H9 (cell line): ENCODE results near the gene NUDT3. TPM values are rescaled to one million over a fixed set of nuclear protein-coding genes. Genes with fewer than 3 reads are reported as not detected.

Experiments used
- DNase-seq: peaks from one replicate; pipeline ENCODE4 v3.0.0-alpha.2; 2017
- H2AFZ ChIP-seq: one replicate; pipeline ENCODE4 v1.6.1; 2013; ENCODE audit warnings: mild to moderate bottlenecking, low read length, control low read depth, moderate library complexity
- H2AK5ac ChIP-seq: 2 replicates; pipeline ENCODE4 v1.6.1; 2013; ENCODE audit warnings: low read length, control low read depth, mixed read lengths; ENCODE audit not compliant: insufficient read length
- H2BK120ac ChIP-seq: one replicate; pipeline ENCODE4 v1.6.1; 2013; ENCODE audit warnings: low read depth, mild to moderate bottlenecking, low read length, control low read depth, inconsistent platforms; ENCODE audit not compliant: poor library complexity, severe bottlenecking
- H2BK12ac ChIP-seq: 2 replicates; pipeline ENCODE4 v1.6.1; 2013; ENCODE audit warnings: low read length, control low read depth, mixed read lengths, low read depth; ENCODE audit not compliant: insufficient read length
- H2BK15ac ChIP-seq: 2 replicates; pipeline ENCODE4 v1.6.1; 2013; ENCODE audit warnings: low read depth, low read length, control low read depth
- H2BK20ac ChIP-seq: one replicate; pipeline ENCODE4 v1.6.1; 2013; ENCODE audit warnings: low read depth, mild to moderate bottlenecking, low read length, control low read depth, inconsistent platforms; ENCODE audit not compliant: poor library complexity, severe bottlenecking
- H2BK5ac ChIP-seq: 2 replicates; pipeline ENCODE4 v1.6.1; 2013; ENCODE audit warnings: low read length, control low read depth, mixed read lengths; ENCODE audit not compliant: insufficient read length
- H3K14ac ChIP-seq: 2 replicates; pipeline ENCODE4 v1.6.1; 2013; ENCODE audit warnings: low read length, control low read depth; ENCODE audit not compliant: insufficient read depth
- H3K18ac ChIP-seq: 2 replicates; pipeline ENCODE4 v1.6.1; 2013; ENCODE audit warnings: low read depth, mild to moderate bottlenecking, mixed read lengths, low read length, control low read depth; ENCODE audit not compliant: insufficient read length
- H3K23ac ChIP-seq: 2 replicates; pipeline ENCODE4 v1.6.1; 2013; ENCODE audit warnings: low read length, control low read depth, mixed read lengths, low read depth; ENCODE audit not compliant: insufficient read length
- H3K23me2 ChIP-seq: 2 replicates; pipeline ENCODE4 v1.6.1; 2013; ENCODE audit warnings: low read depth, mild to moderate bottlenecking, mixed read lengths, low read length, control low read depth; ENCODE audit not compliant: insufficient read length, poor library complexity, severe bottlenecking
- H3K27ac ChIP-seq: 2 replicates; pipeline ENCODE4 v1.5.1; 2013; ENCODE audit warnings: low read length, control low read depth, mixed read lengths, low read depth; ENCODE audit not compliant: insufficient read length
- H3K27me3 ChIP-seq: 2 replicates; pipeline ENCODE4 v1.6.1; 2013; ENCODE audit warnings: low read length, control low read depth, inconsistent platforms; ENCODE audit not compliant: insufficient read depth
- H3K4ac ChIP-seq: 2 replicates; pipeline ENCODE4 v1.6.1; 2013; ENCODE audit warnings: low read depth, mild to moderate bottlenecking, control low read depth, inconsistent platforms, low read length, moderate library complexity
- H3K4me1 ChIP-seq: 2 replicates; pipeline ENCODE4 v1.6.1; 2013; ENCODE audit warnings: low read length, control low read depth, inconsistent platforms; ENCODE audit not compliant: insufficient read depth
- H3K4me2 ChIP-seq: 2 replicates; pipeline ENCODE4 v1.6.1; 2013; ENCODE audit warnings: low read length, control low read depth, mixed read lengths; ENCODE audit not compliant: insufficient read length, insufficient read depth
- H3K56ac ChIP-seq: 2 replicates; pipeline ENCODE4 v1.6.1; 2013; ENCODE audit warnings: low read depth, mild to moderate bottlenecking, mixed read lengths, low read length, control low read depth; ENCODE audit not compliant: insufficient read length
- H3K79me1 ChIP-seq: 2 replicates; pipeline ENCODE4 v1.6.1; 2013; ENCODE audit warnings: low read depth, mild to moderate bottlenecking, moderate library complexity, low read length, control low read depth, inconsistent platforms; ENCODE audit not compliant: insufficient read depth, poor library complexity, severe bottlenecking
- H3K79me2 ChIP-seq: 2 replicates; pipeline ENCODE4 v1.6.1; 2013; ENCODE audit warnings: low read length, control low read depth, inconsistent platforms; ENCODE audit not compliant: insufficient read depth
- H3K9ac ChIP-seq: 2 replicates; pipeline ENCODE4 v1.6.1; 2013; ENCODE audit warnings: low read length, control low read depth, mixed read lengths; ENCODE audit not compliant: insufficient read length; ENCODE audit errors: extremely low read depth
- H3K9me3 ChIP-seq: one replicate; pipeline ENCODE4 v1.6.1; 2013; ENCODE audit warnings: low read depth, low read length, inconsistent platforms; ENCODE audit not compliant: control insufficient read depth
- H3T11ph ChIP-seq: one replicate; pipeline ENCODE4 v1.6.1; 2013; ENCODE audit warnings: mild to moderate bottlenecking, low read length, control low read depth, inconsistent platforms
- H4K20me1 ChIP-seq: one replicate; pipeline ENCODE4 v1.6.1; 2013; ENCODE audit not compliant: control insufficient read depth, insufficient read length, insufficient read depth
- H4K5ac ChIP-seq: 2 replicates; pipeline ENCODE4 v1.6.1; 2013; ENCODE audit warnings: low read depth, mild to moderate bottlenecking, mixed read lengths, low read length, control low read depth; ENCODE audit not compliant: insufficient read length
- H4K8ac ChIP-seq: replicated peaks from 2 replicates; pipeline ENCODE4 v1.6.1; 2013; ENCODE audit warnings: low read length, control low read depth, mixed read lengths, low read depth; ENCODE audit not compliant: insufficient read length
- H4K91ac ChIP-seq: 2 replicates; pipeline ENCODE4 v1.6.1; 2013; ENCODE audit warnings: low read depth, mild to moderate bottlenecking, moderate library complexity, mixed read lengths, low read length, control low read depth; ENCODE audit not compliant: insufficient read length
- H3K27ac Mint-ChIP-seq, 3 experiments: 2 replicates in 2 of 3; 3 replicates in 1 of 3; pipeline ENCODE4 v1.8.0; 2020 to 2021; ENCODE audit warnings: mixed read lengths in 3 of 3, mild to moderate bottlenecking in 1 of 3, moderate library complexity in 1 of 3
- H3K27me3 Mint-ChIP-seq: 2 replicates; pipeline ENCODE4 v1.8.0; 2021; ENCODE audit warnings: low read depth, mild to moderate bottlenecking, moderate library complexity, mixed read lengths
- H3K36me3 Mint-ChIP-seq, 3 experiments: 2 replicates in 2 of 3; 3 replicates in 1 of 3; pipeline ENCODE4 v1.8.0; 2020 to 2021; ENCODE audit warnings: low read depth in 3 of 3, mixed read lengths in 3 of 3; ENCODE audit not compliant: insufficient read depth in 1 of 3
- H3K4me1 Mint-ChIP-seq, 2 experiments: 2 replicates each; pipeline ENCODE4 v1.8.0; 2020; ENCODE audit warnings: mixed read lengths in 2 of 2
- H3K4me3 Mint-ChIP-seq, 2 experiments: 2 replicates in 1 of 2; 3 replicates in 1 of 2; pipeline ENCODE4 v1.8.0; 2020 to 2021; ENCODE audit warnings: mild to moderate bottlenecking in 2 of 2, mixed read lengths in 2 of 2, moderate library complexity in 1 of 2
- H3K9me3 Mint-ChIP-seq, 2 experiments: 2 replicates in 1 of 2; 3 replicates in 1 of 2; pipeline ENCODE4 v1.8.0; 2020; ENCODE audit warnings: mild to moderate bottlenecking in 2 of 2, mixed read lengths in 2 of 2, moderate library complexity in 1 of 2
- CTCF ChIP-seq: fragments of 200-600 bp; sonication (generic); conservative IDR thresholded peaks from 3 replicates; pipeline ENCODE4 v1.8.0; 2021; ENCODE audit warnings: antibody characterized with exemption, mild to moderate bottlenecking
- WGBS: extraction: QIAGEN DNeasy Blood & Tissue Kit; methylation state at CpG from one replicate; pipeline ENCODE4 v1.1.7; 2013; ENCODE audit warnings: missing lambda C conversion rate, low lambda C conversion rate, mixed read lengths; ENCODE audit not compliant: insufficient read length; ENCODE audit errors: extremely low coverage; 5-methylcytosine and 5-hydroxymethylcytosine counted together
- total RNA-seq: library from RNA; stranded (reverse); gene quantifications from 2 replicates; pipeline ENCODE4 v1.2.1, GENCODE V29; 2021

Gene NUDT3
- total RNA-seq, 1 experiment from 2014 or later: 23.6 TPM

GRCh38 chr6:34274129-34274528 is 118.3 kb downstream of the NUDT3 start:
- no peak overlapping the region for H3K27ac Mint-ChIP-seq
- Histone ChIP-seq H3K27ac (no peak overlapping the region), H3T11ph (no peak overlapping the region)

More at GRCh38 chr6:34274129-34274528, 118.3 kb downstream of the NUDT3 start:
- H3K79me1 ChIP-seq: no peaks in the 10 kb centered on the region
- H3K4ac ChIP-seq: no peak overlapping the region
- H3K9me3 ChIP-seq: no peaks in the 10 kb centered on the region
- no peak overlapping the region for H2BK120ac ChIP-seq
- no peaks in the 10 kb centered on the region for H3K27me3 ChIP-seq
- no peaks in the 10 kb centered on the region; a peak in 1 of 5 replicates for H3K9me3 Mint-ChIP-seq
- no peak for DNase-seq
- no peak overlapping the region for H3K9ac ChIP-seq
- no peak overlapping the region for H4K5ac ChIP-seq
- peaks cover 5 to 7% of the 10 kb centered on the region in 2 experiments for H3K4me1 Mint-ChIP-seq
- H3K23ac ChIP-seq: no peak overlapping the region
- H3K56ac ChIP-seq: no peak overlapping the region
- no peak overlapping the region for H2BK5ac ChIP-seq
- no peaks in the 10 kb centered on the region for H3K23me2 ChIP-seq
- no peak overlapping the region for H2BK20ac ChIP-seq
- H2BK12ac ChIP-seq: no peak overlapping the region
- no peak overlapping the region for H3K4me3 Mint-ChIP-seq
- H3K18ac ChIP-seq: no peak overlapping the region
- no peaks in the 10 kb centered on the region for H4K20me1 ChIP-seq
- no peak overlapping the region for H2AFZ ChIP-seq
- no peaks in the 10 kb centered on the region for H3K27me3 Mint-ChIP-seq
- no peak overlapping the region for H4K8ac ChIP-seq
- H4K91ac ChIP-seq: no peak overlapping the region
- TF ChIP-seq CTCF: no peak
- peaks cover 0 to under 1% (median 0%) of the 10 kb centered on the region in 3 experiments; a peak in 1 of 7 replicates for H3K36me3 Mint-ChIP-seq
- no peak overlapping the region for H3K14ac ChIP-seq
- no peak overlapping the region for H2AK5ac ChIP-seq
- H2BK15ac ChIP-seq: no peak overlapping the region
- H3K4me2 ChIP-seq: no peak overlapping the region
- H3K4me1 ChIP-seq: no peaks in the 10 kb centered on the region
- no CpG with 5 or more reads among the region's 1 CpG for WGBS
- H3K79me2 ChIP-seq: no peaks in the 10 kb centered on the region
